Activated naive CD8-positive, alpha-beta T cell treated with anti-CD3 and anti-CD28 coated beads, Interleukin-2, amount 50 U/mL, for 24 hours (primary cell): Measurements from ENCODE around the gene ZGPAT.
"Not testable (repeated sequence)": the region's sequence is repeated elsewhere in the genome, so short reads cannot be mapped to it uniquely, and the experiment has no call there.

Experiments
- ATAC-seq: fragments of 150-1000 bp; cut with Tn5 transposase; one replicate; pipeline ENCODE4 v1.10.0; 2021
- DNase-seq: peaks from one replicate; pipeline ENCODE4 v3.0.0; 2021
- H3K27ac Mint-ChIP-seq: one replicate; pipeline ENCODE4 v1.8.0; 2021; ENCODE audit warnings: mild to moderate bottlenecking, mixed read lengths
- H3K27me3 Mint-ChIP-seq: one replicate; pipeline ENCODE4 v1.8.0; 2021; ENCODE audit warnings: mixed read lengths
- H3K36me3 Mint-ChIP-seq: one replicate; pipeline ENCODE4 v1.8.0; 2021; ENCODE audit warnings: low read depth, mixed read lengths
- H3K4me1 Mint-ChIP-seq: one replicate; pipeline ENCODE4 v1.8.0; 2021; ENCODE audit warnings: mixed read lengths
- H3K4me3 Mint-ChIP-seq: one replicate; pipeline ENCODE4 v1.8.0; 2021; ENCODE audit warnings: mild to moderate bottlenecking, moderate library complexity, mixed read lengths
- H3K9me3 Mint-ChIP-seq: one replicate; pipeline ENCODE4 v1.8.0; 2021; ENCODE audit warnings: mixed read lengths

Gene ZGPAT

GRCh38 chr20:63668351-63668750 is 39.5 kb upstream of the ZGPAT start:
- H3K4me3 Mint-ChIP-seq = no peak overlapping the region
- ATAC-seq (no peak), DNase-seq (no peak)
- H3K9me3 Mint-ChIP-seq = no peaks in the 10 kb centered on the region
- H3K36me3 Mint-ChIP-seq = peaks cover 20% of the 10 kb centered on the region
- H3K27ac Mint-ChIP-seq = no peak overlapping the region
- H3K27me3 Mint-ChIP-seq = no peaks in the 10 kb centered on the region
- H3K4me1 Mint-ChIP-seq = no peaks in the 10 kb centered on the region

- not testable (repeated sequence) for H3K4me3 Mint-ChIP-seq, H3K4me1 Mint-ChIP-seq
These were observed 36.1 kb upstream of the ZGPAT start for GRCh38 chr20:63671695-63672094.

GRCh38 chr20:63672666-63673065 is 35.2 kb upstream of the ZGPAT start:
- Mint-ChIP-seq H3K4me3 (no peak overlapping the region), H3K27ac (no peak overlapping the region), H3K36me3 (peaks cover 20% of the 10 kb centered on the region)

More at GRCh38 chr20:63671695-63672094, 36.1 kb upstream of the ZGPAT start:
- H3K36me3 Mint-ChIP-seq = peaks cover 17% of the 10 kb centered on the region
- H3K9me3 Mint-ChIP-seq, H3K27ac Mint-ChIP-seq, ATAC-seq, DNase-seq, H3K27me3 Mint-ChIP-seq: not testable (repeated sequence)

GRCh38 chr20:63673951-63674350 is 33.9 kb upstream of the ZGPAT start:
- Mint-ChIP-seq H3K4me3 (no peak overlapping the region), H3K36me3 (peaks cover 21% of the 10 kb centered on the region), H3K9me3 (no peaks in the 10 kb centered on the region), H3K27ac (no peak overlapping the region), H3K27me3 (no peaks in the 10 kb centered on the region), H3K4me1 (no peaks in the 10 kb centered on the region)
- ATAC-seq (peak; percentile 20), DNase-seq (no peak)

More at GRCh38 chr20:63672666-63673065, 35.2 kb upstream of the ZGPAT start:
- ATAC-seq (no peak), DNase-seq (no peak)
- no peaks in the 10 kb centered on the region for H3K27me3 Mint-ChIP-seq
- H3K9me3 Mint-ChIP-seq = no peaks in the 10 kb centered on the region
- no peaks in the 10 kb centered on the region for H3K4me1 Mint-ChIP-seq

GRCh38 chr20:63675681-63676368 is 32.0 kb upstream of the ZGPAT start:
- ATAC-seq (no peak), DNase-seq (no peak)
- H3K27ac Mint-ChIP-seq = no peak overlapping the region
- no peak overlapping the region for H3K4me3 Mint-ChIP-seq
- no peaks in the 10 kb centered on the region for H3K4me1 Mint-ChIP-seq
- no peaks in the 10 kb centered on the region for H3K9me3 Mint-ChIP-seq
- no peaks in the 10 kb centered on the region for H3K27me3 Mint-ChIP-seq
- H3K36me3 Mint-ChIP-seq = peaks cover 13% of the 10 kb centered on the region

GRCh38 chr20:63678071-63678470 is 29.8 kb upstream of the ZGPAT start:
- no peak overlapping the region for H3K27ac Mint-ChIP-seq
- DNase-seq (no peak), ATAC-seq (no peak)
- H3K4me1 Mint-ChIP-seq = peaks cover 2% of the 10 kb centered on the region
- H3K9me3 Mint-ChIP-seq = no peaks in the 10 kb centered on the region
- H3K36me3 Mint-ChIP-seq = peaks cover 11% of the 10 kb centered on the region
- H3K27me3 Mint-ChIP-seq = no peaks in the 10 kb centered on the region
- H3K4me3 Mint-ChIP-seq = no peak overlapping the region

- DNase-seq (no peak), ATAC-seq (no peak)
- Mint-ChIP-seq H3K27me3 (no peaks in the 10 kb centered on the region), H3K27ac (no peak overlapping the region), H3K4me1 (peaks cover 2% of the 10 kb centered on the region), H3K36me3 (peaks cover 9% of the 10 kb centered on the region), H3K4me3 (no peak overlapping the region), H3K9me3 (no peaks in the 10 kb centered on the region)
These were observed 29.0 kb upstream of the ZGPAT start for GRCh38 chr20:63678667-63679465.

GRCh38 chr20:63679799-63680305 is 28.0 kb upstream of the ZGPAT start:
- Mint-ChIP-seq H3K36me3 (peaks cover 8% of the 10 kb centered on the region), H3K9me3 (no peaks in the 10 kb centered on the region), H3K4me3 (no peak overlapping the region), H3K27me3 (no peaks in the 10 kb centered on the region), H3K4me1 (peaks cover 5% of the 10 kb centered on the region), H3K27ac (no peak overlapping the region)
- DNase-seq (no peak), ATAC-seq (no peak)

- peaks cover 5% of the 10 kb centered on the region for H3K4me1 Mint-ChIP-seq
These were observed 27.4 kb upstream of the ZGPAT start for GRCh38 chr20:63680427-63680826.

GRCh38 chr20:63680857-63681608 is 26.8 kb upstream of the ZGPAT start:
- Mint-ChIP-seq H3K9me3 (no peaks in the 10 kb centered on the region), H3K4me3 (no peak overlapping the region), H3K27me3 (no peaks in the 10 kb centered on the region), H3K27ac (no peak overlapping the region), H3K36me3 (peaks cover 8% of the 10 kb centered on the region), H3K4me1 (peaks cover 5% of the 10 kb centered on the region)
- ATAC-seq (no peak), DNase-seq (no peak)

More at GRCh38 chr20:63680427-63680826, 27.4 kb upstream of the ZGPAT start:
- Mint-ChIP-seq H3K27me3 (no peaks in the 10 kb centered on the region), H3K27ac (no peak overlapping the region), H3K9me3 (no peaks in the 10 kb centered on the region), H3K36me3 (peaks cover 8% of the 10 kb centered on the region), H3K4me3 (no peak overlapping the region)
- DNase-seq (no peak), ATAC-seq (no peak)

GRCh38 chr20:63681609-63682142 is 26.2 kb upstream of the ZGPAT start:
- peaks cover 8% of the 10 kb centered on the region for H3K36me3 Mint-ChIP-seq
- DNase-seq (no peak), ATAC-seq (no peak)
- H3K9me3 Mint-ChIP-seq = no peaks in the 10 kb centered on the region
- no peak overlapping the region for H3K4me3 Mint-ChIP-seq
- H3K27me3 Mint-ChIP-seq = no peaks in the 10 kb centered on the region
- H3K27ac Mint-ChIP-seq = no peak overlapping the region
- peaks cover 8% of the 10 kb centered on the region for H3K4me1 Mint-ChIP-seq

- Mint-ChIP-seq H3K4me3 (no peak overlapping the region), H3K27me3 (no peaks in the 10 kb centered on the region), H3K27ac (no peak overlapping the region), H3K4me1 (peaks cover 13% of the 10 kb centered on the region), H3K36me3 (peaks cover 6% of the 10 kb centered on the region), H3K9me3 (no peaks in the 10 kb centered on the region)
- ATAC-seq (peak; percentile 45), DNase-seq (no peak)
These were observed 25.3 kb upstream of the ZGPAT start for GRCh38 chr20:63682384-63683139.

GRCh38 chr20:63685269-63686026 is 22.4 kb upstream of the ZGPAT start:
- Mint-ChIP-seq H3K36me3 (no peaks in the 10 kb centered on the region), H3K4me1 (peaks cover 13% of the 10 kb centered on the region), H3K9me3 (no peaks in the 10 kb centered on the region), H3K27ac (no peak overlapping the region), H3K4me3 (no peak overlapping the region), H3K27me3 (no peaks in the 10 kb centered on the region)
- ATAC-seq (no peak), DNase-seq (no peak)
